Measurements from ENCODE around the gene DOK1.

DOK1 gene

GRCh38 chr2:74542978-74543377, 11.5 kb upstream of the DOK1 start:
- Histone ChIP-seq H3K36me3 (ENCODE audit: control insufficient read depth, insufficient read depth, low read length) (no peaks in the 10 kb centered on the region), H3K27me3 (ENCODE audit: control insufficient read depth, insufficient read depth, low read length) (no peaks in the 10 kb centered on the region), H3K9ac (ENCODE audit: low read length) (no peak overlapping the region), H3K4me1 (ENCODE audit: control insufficient read depth, insufficient read depth, low read length) (no peaks in the 10 kb centered on the region), H3K27ac (ENCODE audit: low read depth, low read length) (no peak overlapping the region), H3K4me3 (ENCODE audit: low read length) (no peak overlapping the region)

GRCh38 chr2:74544634-74545033, 9.9 kb upstream of the DOK1 start:
- Histone ChIP-seq H3K27me3 (ENCODE audit: control insufficient read depth, insufficient read depth, low read length) (no peaks in the 10 kb centered on the region), H3K36me3 (ENCODE audit: control insufficient read depth, insufficient read depth, low read length) (no peaks in the 10 kb centered on the region), H3K27ac (ENCODE audit: low read depth, low read length) (no peak overlapping the region), H3K4me1 (ENCODE audit: control insufficient read depth, insufficient read depth, low read length) (peaks cover 2% of the 10 kb centered on the region), H3K4me3 (ENCODE audit: low read length) (no peak overlapping the region), H3K9ac (ENCODE audit: low read length) (no peak overlapping the region)

- Histone ChIP-seq H3K36me3 (ENCODE audit: control insufficient read depth, insufficient read depth, low read length) (no peaks in the 10 kb centered on the region), H3K4me1 (ENCODE audit: control insufficient read depth, insufficient read depth, low read length) (peaks cover 2% of the 10 kb centered on the region), H3K27ac (ENCODE audit: low read depth, low read length) (no peak overlapping the region), H3K4me3 (ENCODE audit: low read length) (no peak overlapping the region), H3K9ac (ENCODE audit: low read length) (no peak overlapping the region), H3K27me3 (ENCODE audit: control insufficient read depth, insufficient read depth, low read length) (no peaks in the 10 kb centered on the region)
Measured at GRCh38 chr2:74546004-74546403, 8.5 kb upstream of the DOK1 start.

- Histone ChIP-seq H3K36me3 (ENCODE audit: control insufficient read depth, insufficient read depth, low read length) (no peaks in the 10 kb centered on the region), H3K27me3 (ENCODE audit: control insufficient read depth, insufficient read depth, low read length) (no peaks in the 10 kb centered on the region), H3K4me3 (ENCODE audit: low read length) (peak overlapping the region; percentile 75), H3K4me1 (ENCODE audit: control insufficient read depth, insufficient read depth, low read length) (peaks cover 2% of the 10 kb centered on the region), H3K9ac (ENCODE audit: low read length) (peak overlapping the region; percentile 32), H3K27ac (ENCODE audit: low read depth, low read length) (peak overlapping the region; percentile 52)
Measured at GRCh38 chr2:74548285-74548899, 6.1 kb upstream of the DOK1 start.

DNA sequence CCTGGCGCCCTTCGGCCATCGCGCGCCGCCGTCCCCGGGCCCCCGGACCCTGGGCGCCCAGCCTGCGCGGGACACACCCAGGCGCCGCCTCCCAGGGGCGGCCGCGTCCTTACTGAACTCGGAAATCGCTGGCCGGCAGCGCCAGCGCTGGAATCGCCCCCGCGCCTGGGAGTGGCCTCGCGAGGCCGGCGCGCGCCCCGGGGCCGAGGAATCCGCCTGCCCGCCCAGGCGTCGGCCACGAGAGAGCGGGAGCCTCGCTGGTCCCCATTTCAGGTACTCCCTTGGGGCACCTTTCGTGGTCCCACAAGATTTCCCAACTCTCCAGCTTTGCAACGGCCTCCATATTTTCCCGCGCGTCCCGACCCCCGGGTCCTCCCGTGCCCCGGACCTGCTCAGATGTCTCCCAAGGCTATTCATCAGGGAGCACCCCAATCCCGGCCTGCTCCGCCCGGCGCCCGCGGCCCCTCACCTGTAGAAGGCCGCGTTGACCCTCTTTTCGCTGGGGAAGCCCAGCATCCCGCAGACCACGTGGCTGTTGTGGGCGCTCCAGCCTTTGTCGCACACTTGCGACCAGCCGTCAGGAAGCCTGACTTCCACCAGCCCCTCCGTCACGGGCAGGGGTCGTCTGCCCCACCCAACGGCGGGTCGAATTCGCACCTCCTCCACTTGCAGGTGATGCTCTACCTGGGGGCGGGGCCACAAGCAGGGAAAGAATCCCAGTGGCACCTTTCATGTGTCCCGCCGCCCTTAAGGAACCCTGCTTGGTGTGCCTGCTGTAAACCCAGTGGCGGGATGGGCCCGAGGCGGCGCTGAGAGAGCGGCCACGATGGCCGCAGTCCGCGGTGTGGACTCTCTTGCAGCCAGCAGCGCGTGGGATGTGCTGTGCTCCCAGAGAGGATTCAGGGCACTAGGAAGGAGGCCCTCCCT, 5.4 kb upstream of the DOK1 start:
- no peaks in the 10 kb centered on the region for H3K27me3 ChIP-seq (ENCODE audit: control insufficient read depth, insufficient read depth, low read length)
- peak overlapping the region; percentile 52 for H3K27ac ChIP-seq (ENCODE audit: low read depth, low read length)
- H3K9ac ChIP-seq (ENCODE audit: low read length): no peak overlapping the region
- H3K4me1 ChIP-seq (ENCODE audit: control insufficient read depth, insufficient read depth, low read length): peaks cover 2% of the 10 kb centered on the region
- peak overlapping the region; percentile 75 for H3K4me3 ChIP-seq (ENCODE audit: low read length)
- no peaks in the 10 kb centered on the region for H3K36me3 ChIP-seq (ENCODE audit: control insufficient read depth, insufficient read depth, low read length)

DNA sequence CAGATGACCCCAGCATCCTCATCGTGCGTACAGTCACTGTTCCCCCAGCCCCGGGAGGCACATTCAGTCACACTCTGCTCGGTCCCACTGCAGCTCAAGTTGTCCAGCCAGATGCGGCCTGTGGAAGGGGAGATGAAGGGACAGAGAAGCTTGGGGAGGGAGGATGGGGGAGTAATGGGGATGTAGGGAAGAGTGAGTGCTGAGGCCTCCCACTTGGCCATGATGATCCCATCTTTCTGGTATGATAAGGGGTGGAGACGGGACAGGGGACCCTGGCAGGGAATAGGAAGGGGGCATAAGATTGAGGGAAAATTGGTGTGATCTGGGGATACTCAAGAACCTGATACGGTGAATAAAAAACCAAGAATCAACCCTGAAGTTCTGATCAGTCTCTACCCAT, 4.3 kb upstream of the DOK1 start:
- H3K36me3 ChIP-seq (ENCODE audit: control insufficient read depth, insufficient read depth, low read length): no peaks in the 10 kb centered on the region
- no peak overlapping the region for H3K27ac ChIP-seq (ENCODE audit: low read depth, low read length)
- no peaks in the 10 kb centered on the region for H3K27me3 ChIP-seq (ENCODE audit: control insufficient read depth, insufficient read depth, low read length)
- peaks cover 2% of the 10 kb centered on the region for H3K4me1 ChIP-seq (ENCODE audit: control insufficient read depth, insufficient read depth, low read length)
- no peak overlapping the region for H3K9ac ChIP-seq (ENCODE audit: low read length)
- no peak overlapping the region for H3K4me3 ChIP-seq (ENCODE audit: low read length)

- Histone ChIP-seq H3K27ac (ENCODE audit: low read depth, low read length) (no peak overlapping the region), H3K4me3 (ENCODE audit: low read length) (no peak overlapping the region), H3K36me3 (ENCODE audit: control insufficient read depth, insufficient read depth, low read length) (no peaks in the 10 kb centered on the region), H3K4me1 (ENCODE audit: control insufficient read depth, insufficient read depth, low read length) (peaks cover 2% of the 10 kb centered on the region), H3K27me3 (ENCODE audit: control insufficient read depth, insufficient read depth, low read length) (no peaks in the 10 kb centered on the region), H3K9ac (ENCODE audit: low read length) (no peak overlapping the region)
Measured at GRCh38 chr2:74551530-74551929, 3.0 kb upstream of the DOK1 start.

- Histone ChIP-seq H3K4me3 (ENCODE audit: low read length) (no peak overlapping the region), H3K9ac (ENCODE audit: low read length) (no peak overlapping the region)
Measured at GRCh38 chr2:74551942-74552913, 2.3 kb upstream of the DOK1 start.

GRCh38 chr2:74552914-74553811, 1.4 kb upstream of the DOK1 start:
- Histone ChIP-seq H3K4me3 (ENCODE audit: low read length) (peak overlapping the region; percentile 97), H3K4me1 (ENCODE audit: control insufficient read depth, insufficient read depth, low read length) (peaks cover 2% of the 10 kb centered on the region), H3K27me3 (ENCODE audit: control insufficient read depth, insufficient read depth, low read length) (no peaks in the 10 kb centered on the region), H3K27ac (ENCODE audit: low read depth, low read length) (peak overlapping the region; percentile 72), H3K36me3 (ENCODE audit: control insufficient read depth, insufficient read depth, low read length) (no peaks in the 10 kb centered on the region), H3K9ac (ENCODE audit: low read length) (no peak overlapping the region)

More at GRCh38 chr2:74551942-74552913, 2.3 kb upstream of the DOK1 start:
- no peaks in the 10 kb centered on the region for H3K27me3 ChIP-seq (ENCODE audit: control insufficient read depth, insufficient read depth, low read length)
- H3K4me1 ChIP-seq (ENCODE audit: control insufficient read depth, insufficient read depth, low read length): peaks cover 2% of the 10 kb centered on the region
- no peak overlapping the region for H3K27ac ChIP-seq (ENCODE audit: low read depth, low read length)
- no peaks in the 10 kb centered on the region for H3K36me3 ChIP-seq (ENCODE audit: control insufficient read depth, insufficient read depth, low read length)

GRCh38 chr2:74554820-74555531, 456 bp downstream of the DOK1 start:
- H3K4me1 ChIP-seq (ENCODE audit: control insufficient read depth, insufficient read depth, low read length): no peaks in the 10 kb centered on the region
- H3K4me3 ChIP-seq (ENCODE audit: low read length): peak overlapping the region; percentile 97
- peak overlapping the region; percentile 57 for H3K27ac ChIP-seq (ENCODE audit: low read depth, low read length)
- H3K36me3 ChIP-seq (ENCODE audit: control insufficient read depth, insufficient read depth, low read length): no peaks in the 10 kb centered on the region
- peak overlapping the region; percentile 80 for H3K9ac ChIP-seq (ENCODE audit: low read length)
- no peaks in the 10 kb centered on the region for H3K27me3 ChIP-seq (ENCODE audit: control insufficient read depth, insufficient read depth, low read length)

GRCh38 chr2:74555610-74556103, 1.1 kb downstream of the DOK1 start:
- no peaks in the 10 kb centered on the region for H3K36me3 ChIP-seq (ENCODE audit: control insufficient read depth, insufficient read depth, low read length)
- H3K4me1 ChIP-seq (ENCODE audit: control insufficient read depth, insufficient read depth, low read length): no peaks in the 10 kb centered on the region
- H3K27me3 ChIP-seq (ENCODE audit: control insufficient read depth, insufficient read depth, low read length): no peaks in the 10 kb centered on the region
- H3K9ac ChIP-seq (ENCODE audit: low read length): peak overlapping the region; percentile 80
- H3K27ac ChIP-seq (ENCODE audit: low read depth, low read length): peak overlapping the region; percentile 57
- H3K4me3 ChIP-seq (ENCODE audit: low read length): peak overlapping the region; percentile 97

All from rectal smooth muscle tissue (tissue), 1 donor.